Hindlimb muscle (tissue), 1 donor: ENCODE measurements around the gene SCEL. TPM values are rescaled to one million over a fixed set of nuclear protein-coding genes. Genes with fewer than 3 reads are reported as not detected.

Experiments used
- DNase-seq: peaks from one replicate; pipeline ENCODE4 v3.0.0-alpha.2; 2013
- polyA plus RNA-seq: library from polyadenylated mRNA; unstranded; fragments of 120-200 nt; gene quantifications from one replicate; pipeline ENCODE4 v1.2.1, GENCODE V29; 2013; ENCODE audit not compliant: insufficient read length

SCEL gene
- polyA plus RNA-seq, 1 donor: 0.32 TPM

- no peak for DNase-seq
These were observed 139.3 kb downstream of the SCEL start for GRCh38 chr13:77674852-77675251.

DNA sequence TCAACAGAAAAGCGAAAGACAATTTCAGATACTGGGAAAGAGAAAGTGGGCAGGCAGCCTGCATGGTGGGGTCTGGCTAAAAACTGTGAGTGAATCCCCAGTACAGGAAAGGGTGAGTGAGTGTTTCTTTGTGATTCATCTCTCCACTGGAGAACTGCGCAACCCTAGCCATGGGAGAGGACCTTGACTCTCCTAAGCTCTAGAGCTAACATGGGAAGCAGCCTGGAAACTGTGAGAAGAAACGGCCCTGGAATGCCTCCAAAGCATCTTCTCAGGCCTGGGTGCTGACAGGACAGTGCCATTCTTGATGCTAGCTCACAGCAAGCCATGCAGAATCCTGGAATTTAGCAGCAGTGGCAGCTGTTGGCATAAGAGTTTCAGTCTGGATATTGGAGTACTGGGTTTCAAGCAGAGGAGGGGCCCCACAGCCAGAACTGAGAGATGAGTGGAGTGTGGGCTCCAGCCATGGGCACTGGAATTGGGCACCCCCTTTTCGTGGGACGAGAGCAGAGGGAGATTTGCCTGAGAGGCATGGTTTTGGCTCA, 143.3 kb downstream of the SCEL start:
- DNase-seq: no peak

GRCh38 chr13:77687799-77688198, 152.3 kb downstream of the SCEL start:
- DNase-seq: no peak

DNA sequence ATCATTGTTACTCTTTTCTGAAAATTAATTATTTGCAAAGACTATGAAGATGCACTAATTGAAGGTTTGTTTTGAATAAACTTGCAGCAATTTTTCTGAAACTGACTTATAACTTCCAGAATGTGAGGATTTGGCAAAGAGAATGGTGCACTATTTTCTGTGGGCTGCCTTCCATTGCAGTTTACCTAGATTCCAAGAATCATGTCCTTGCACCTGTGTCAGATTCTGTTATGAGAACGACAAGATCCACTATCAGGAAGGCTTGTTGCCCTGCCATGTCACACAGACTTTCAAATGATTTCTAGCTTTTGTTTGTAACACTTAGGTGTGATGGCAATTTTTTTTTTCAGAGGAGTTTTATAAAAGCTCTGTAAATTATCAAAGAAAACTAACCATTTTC, 156.4 kb downstream of the SCEL start:
- DNase-seq: no peak

GRCh38 chr13:77692746-77693448, 157.4 kb downstream of the SCEL start:
- no peak for DNase-seq

DNA sequence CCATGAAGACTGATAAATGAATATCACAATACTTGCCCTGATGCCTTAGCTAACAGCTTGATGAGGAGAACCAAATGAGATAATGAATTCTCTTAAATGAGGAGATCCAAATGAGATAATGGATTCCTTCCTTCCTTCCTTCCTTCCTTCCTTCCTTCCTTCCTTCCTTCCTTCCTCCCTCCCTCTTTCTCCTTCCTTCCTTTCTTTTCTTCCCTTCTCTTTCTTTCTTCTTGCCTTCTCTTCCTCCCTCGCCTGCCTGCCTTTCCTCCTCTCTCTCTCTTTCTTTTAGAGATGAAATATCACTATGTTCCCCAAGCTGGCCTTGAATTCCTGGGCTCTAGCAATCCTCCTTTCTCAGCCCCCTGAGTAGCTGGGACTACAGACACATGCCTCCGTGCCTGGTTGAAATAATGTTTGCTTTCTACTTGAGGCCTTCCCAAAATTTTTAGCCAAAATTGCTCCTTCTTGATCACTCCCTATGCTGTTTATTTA, 158.0 kb downstream of the SCEL start:
- DNase-seq: no peak

Other genes with a start within 250 kb of the SCEL start
- gene MYCBP2, start 208.6 kb upstream of the SCEL start, polyA plus RNA-seq: 47.9 TPM
- 5.4 TPM for gene SLAIN1, start 162.0 kb downstream of the SCEL start, polyA plus RNA-seq